Measurements from ENCODE around the gene SLC66A1. TPM values are rescaled to one million over a fixed set of nuclear protein-coding genes. Genes with fewer than 3 reads are reported as not detected.

SLC66A1 gene
- total RNA-seq, 1 experiment from 2014 or later, result 22.5 TPM

GRCh38 chr1:19274636-19275035 is 37.5 kb upstream of the SLC66A1 start:
- no peak overlapping the region for H4K91ac ChIP-seq (ENCODE audit: insufficient read length, low read depth, low read length)
- no peaks in the 10 kb centered on the region for H3K23me2 ChIP-seq (ENCODE audit: insufficient read length, low read depth, low read length, poor library complexity, severe bottlenecking)
- H3K27me3 ChIP-seq (ENCODE audit: insufficient read depth, low read length), result no peaks in the 10 kb centered on the region
- no peaks in the 10 kb centered on the region for H4K20me1 ChIP-seq (ENCODE audit: control insufficient read depth, insufficient read depth, insufficient read length)
- H3K4me1 ChIP-seq (ENCODE audit: insufficient read depth, low read length), result no peaks in the 10 kb centered on the region
- H3K18ac ChIP-seq (ENCODE audit: insufficient read length, low read depth, low read length), result no peak overlapping the region
- no peak for TF ChIP-seq CTCF (conservative IDR thresholded peaks at IDR 0.05)
- no peaks in the 10 kb centered on the region for H3K79me1 ChIP-seq (ENCODE audit: insufficient read depth, low read depth, low read length, poor library complexity, severe bottlenecking)
- no peaks in the 10 kb centered on the region for H3K9me3 ChIP-seq (ENCODE audit: control insufficient read depth, low read depth, low read length)
- H3K14ac ChIP-seq (ENCODE audit: insufficient read depth, low read length), result no peak overlapping the region
- H2BK15ac ChIP-seq (ENCODE audit: low read depth, low read length), result no peak overlapping the region
- H3K27ac ChIP-seq (ENCODE audit: insufficient read length, low read depth, low read length), result no peak overlapping the region
- H3K4me3 Mint-ChIP-seq, result no peak overlapping the region
- 0 out of 7 replicates have a peak, but pooled peaks cover 0 to 1% (median 0%) of the 10 kb centered on the region in 3 experiments for H3K36me3 Mint-ChIP-seq (ENCODE audit: insufficient read depth in 1 of 3, low read depth in 3 of 3)
- H3K4me1 Mint-ChIP-seq, result no peaks in the 10 kb centered on the region
- H3T11ph ChIP-seq (ENCODE audit: low read length), result no peak overlapping the region
- H2BK20ac ChIP-seq (ENCODE audit: low read depth, low read length, poor library complexity, severe bottlenecking), result no peak overlapping the region
- no peak overlapping the region for H4K5ac ChIP-seq (ENCODE audit: insufficient read length, low read depth, low read length)
- H2BK12ac ChIP-seq (ENCODE audit: insufficient read length, low read depth, low read length), result no peak overlapping the region
- no peaks in the 10 kb centered on the region for H3K79me2 ChIP-seq (ENCODE audit: insufficient read depth, low read length)
- no CpG with 5 or more reads among the region's 5 CpGs for WGBS (ENCODE audit: extremely low coverage, insufficient read length, low lambda C conversion rate)
- H2AK5ac ChIP-seq (ENCODE audit: insufficient read length, low read length), result no peak overlapping the region
- no peak overlapping the region for H3K23ac ChIP-seq (ENCODE audit: insufficient read length, low read depth, low read length)
- H3K4me2 ChIP-seq (ENCODE audit: insufficient read depth, insufficient read length, low read length), result no peak overlapping the region
- H2BK5ac ChIP-seq (ENCODE audit: insufficient read length, low read length), result no peak overlapping the region
- H3K9me3 Mint-ChIP-seq, result no peaks in the 10 kb centered on the region; a peak in 2 of 5 replicates
- DNase-seq, result no peak
- no peak overlapping the region for H4K8ac ChIP-seq (replicated peaks; ENCODE audit: insufficient read length, low read depth, low read length)
- H2BK120ac ChIP-seq (ENCODE audit: low read depth, low read length, poor library complexity, severe bottlenecking), result no peak overlapping the region
- H3K9ac ChIP-seq (ENCODE audit: extremely low read depth, insufficient read length, low read length), result no peak overlapping the region
- H3K56ac ChIP-seq (ENCODE audit: insufficient read length, low read depth, low read length), result no peak overlapping the region
- no peaks in the 10 kb centered on the region; the same call in 1 of the 2 replicates for H3K27me3 Mint-ChIP-seq (ENCODE audit: low read depth)
- H2AFZ ChIP-seq (ENCODE audit: low read length), result no peak overlapping the region
- no peak overlapping the region for H3K27ac Mint-ChIP-seq
- H3K4ac ChIP-seq (ENCODE audit: low read depth, low read length), result no peak overlapping the region
